Measurements from ENCODE around the gene APOBEC3G.

- TF ChIP-seq, protein P1, sequence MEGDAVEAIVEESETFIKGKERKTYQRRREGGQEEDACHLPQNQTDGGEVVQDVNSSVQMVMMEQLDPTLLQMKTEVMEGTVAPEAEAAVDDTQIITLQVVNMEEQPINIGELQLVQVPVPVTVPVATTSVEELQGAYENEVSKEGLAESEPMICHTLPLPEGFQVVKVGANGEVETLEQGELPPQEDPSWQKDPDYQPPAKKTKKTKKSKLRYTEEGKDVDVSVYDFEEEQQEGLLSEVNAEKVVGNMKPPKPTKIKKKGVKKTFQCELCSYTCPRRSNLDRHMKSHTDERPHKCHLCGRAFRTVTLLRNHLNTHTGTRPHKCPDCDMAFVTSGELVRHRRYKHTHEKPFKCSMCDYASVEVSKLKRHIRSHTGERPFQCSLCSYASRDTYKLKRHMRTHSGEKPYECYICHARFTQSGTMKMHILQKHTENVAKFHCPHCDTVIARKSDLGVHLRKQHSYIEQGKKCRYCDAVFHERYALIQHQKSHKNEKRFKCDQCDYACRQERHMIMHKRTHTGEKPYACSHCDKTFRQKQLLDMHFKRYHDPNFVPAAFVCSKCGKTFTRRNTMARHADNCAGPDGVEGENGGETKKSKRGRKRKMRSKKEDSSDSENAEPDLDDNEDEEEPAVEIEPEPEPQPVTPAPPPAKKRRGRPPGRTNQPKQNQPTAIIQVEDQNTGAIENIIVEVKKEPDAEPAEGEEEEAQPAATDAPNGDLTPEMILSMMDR (IDR thresholded peaks at IDR 0.05), result no peak
- TF ChIP-seq POLR2A (IDR thresholded peaks at IDR 0.05) (no peak), EP300 (IDR thresholded peaks at IDR 0.05) (no peak), POLR2AphosphoS5 (IDR thresholded peaks at IDR 0.05) (no peak)
Measured at GRCh38 chr22:39130152-39130704, 53.2 kb downstream of the APOBEC3G start.

Measured in suprapubic skin (tissue), 4 donors.